ENCODE results near the gene ZCCHC9. TPM values are rescaled to one million over a fixed set of nuclear protein-coding genes. Genes with fewer than 3 reads are reported as not detected.

The ZCCHC9 gene
- total RNA-seq, 1 donor from 2014 or later: 17.5 TPM

DNA sequence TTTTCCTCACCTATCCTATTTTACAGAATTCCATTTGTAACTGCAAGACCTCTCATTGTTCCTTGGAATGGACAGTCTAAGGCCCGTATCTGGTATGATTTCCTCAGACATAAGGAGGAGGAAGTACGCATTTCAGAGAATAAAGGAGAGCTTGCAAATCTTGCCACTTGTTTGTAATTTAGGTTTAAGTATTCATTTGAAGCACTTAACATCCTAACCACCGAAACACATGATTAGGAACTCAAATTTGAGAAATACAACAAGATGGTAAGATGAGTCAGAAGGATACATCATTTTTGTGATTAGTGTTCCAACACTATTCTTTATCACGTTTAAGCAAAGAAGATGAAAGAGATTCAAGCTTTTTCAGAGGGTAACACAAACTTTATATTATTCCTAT is 3.9 kb upstream of the ZCCHC9 start:
- DNase-seq (ENCODE audit: low spot score): no peak
- TF ChIP-seq, protein P1, sequence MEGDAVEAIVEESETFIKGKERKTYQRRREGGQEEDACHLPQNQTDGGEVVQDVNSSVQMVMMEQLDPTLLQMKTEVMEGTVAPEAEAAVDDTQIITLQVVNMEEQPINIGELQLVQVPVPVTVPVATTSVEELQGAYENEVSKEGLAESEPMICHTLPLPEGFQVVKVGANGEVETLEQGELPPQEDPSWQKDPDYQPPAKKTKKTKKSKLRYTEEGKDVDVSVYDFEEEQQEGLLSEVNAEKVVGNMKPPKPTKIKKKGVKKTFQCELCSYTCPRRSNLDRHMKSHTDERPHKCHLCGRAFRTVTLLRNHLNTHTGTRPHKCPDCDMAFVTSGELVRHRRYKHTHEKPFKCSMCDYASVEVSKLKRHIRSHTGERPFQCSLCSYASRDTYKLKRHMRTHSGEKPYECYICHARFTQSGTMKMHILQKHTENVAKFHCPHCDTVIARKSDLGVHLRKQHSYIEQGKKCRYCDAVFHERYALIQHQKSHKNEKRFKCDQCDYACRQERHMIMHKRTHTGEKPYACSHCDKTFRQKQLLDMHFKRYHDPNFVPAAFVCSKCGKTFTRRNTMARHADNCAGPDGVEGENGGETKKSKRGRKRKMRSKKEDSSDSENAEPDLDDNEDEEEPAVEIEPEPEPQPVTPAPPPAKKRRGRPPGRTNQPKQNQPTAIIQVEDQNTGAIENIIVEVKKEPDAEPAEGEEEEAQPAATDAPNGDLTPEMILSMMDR (IDR thresholded peaks at IDR 0.05): no peak
- H3K9me3 Mint-ChIP-seq (ENCODE audit: low read depth): peaks cover 13% of the 10 kb centered on the region
- H3K27me3 Mint-ChIP-seq (ENCODE audit: low read depth): no peaks in the 10 kb centered on the region
- peaks cover 8% of the 10 kb centered on the region for H3K36me3 Mint-ChIP-seq (ENCODE audit: low read depth)
- no peak overlapping the region for H3K4me3 Mint-ChIP-seq (ENCODE audit: unreplicated experiment)
- no peak overlapping the region for H3K27ac Mint-ChIP-seq (ENCODE audit: unreplicated experiment)
- peaks cover 27% of the 10 kb centered on the region for H3K4me1 Mint-ChIP-seq (ENCODE audit: low read depth)

DNA sequence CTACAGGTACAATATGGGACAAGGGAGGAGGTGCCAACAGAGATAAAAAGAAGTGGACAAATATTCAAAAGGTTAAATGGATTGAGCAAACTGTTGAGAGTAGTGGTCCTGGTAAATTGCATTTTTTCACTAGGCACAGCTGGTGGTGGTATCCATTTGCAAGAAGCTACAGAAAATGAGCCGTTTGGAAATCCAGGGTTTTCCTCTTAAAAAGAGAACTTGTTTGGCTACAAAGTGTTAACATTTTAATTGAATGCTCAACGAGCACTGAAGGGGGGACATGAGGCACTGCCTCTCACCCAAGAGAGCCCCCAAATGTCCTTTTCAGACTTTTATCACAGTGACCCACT is 491 bp upstream of the ZCCHC9 start:
- no peaks in the 10 kb centered on the region for H3K9me3 Mint-ChIP-seq (ENCODE audit: low read depth)

DNA sequence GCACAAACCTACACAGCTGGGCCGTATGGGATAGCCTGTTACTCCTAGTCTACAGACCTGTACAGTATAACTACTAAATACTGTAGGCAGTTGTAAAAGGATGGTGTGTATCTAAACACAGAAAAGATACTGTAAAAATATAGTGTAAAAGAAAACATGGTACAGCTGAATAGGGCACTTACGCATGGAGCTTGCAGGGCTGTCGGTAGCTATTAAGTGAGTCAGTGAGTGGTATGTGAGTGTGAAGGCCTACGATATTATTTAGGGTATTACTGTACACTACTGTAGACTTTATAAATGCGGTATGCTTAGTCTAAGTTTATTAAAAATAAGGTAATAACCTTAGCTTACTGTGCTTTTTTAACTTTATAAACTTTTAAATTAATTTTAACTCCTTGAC is 1.2 kb downstream of the ZCCHC9 start:
- Mint-ChIP-seq H3K4me1 (ENCODE audit: low read depth) (peaks cover 38% of the 10 kb centered on the region), H3K27ac (ENCODE audit: unreplicated experiment) (peak overlapping the region; percentile 99), H3K36me3 (ENCODE audit: low read depth) (peaks cover 5% of the 10 kb centered on the region), H3K4me3 (ENCODE audit: unreplicated experiment) (peak overlapping the region; percentile 97), H3K27me3 (ENCODE audit: low read depth) (no peaks in the 10 kb centered on the region), H3K9me3 (ENCODE audit: low read depth) (no peaks in the 10 kb centered on the region)
- no peak for DNase-seq (ENCODE audit: low spot score)
- TF ChIP-seq, protein P1 (IDR thresholded peaks at IDR 0.05): no peak

More for the DNA sequence above, 491 bp upstream of the ZCCHC9 start:
- TF ChIP-seq, protein P1 (IDR thresholded peaks at IDR 0.05): no peak
- DNase-seq (ENCODE audit: low spot score): no peak
- no peaks in the 10 kb centered on the region for H3K27me3 Mint-ChIP-seq (ENCODE audit: low read depth)
- peaks cover 5% of the 10 kb centered on the region for H3K36me3 Mint-ChIP-seq (ENCODE audit: low read depth)
- H3K4me1 Mint-ChIP-seq (ENCODE audit: low read depth): peaks cover 38% of the 10 kb centered on the region
- H3K27ac Mint-ChIP-seq (ENCODE audit: unreplicated experiment): peak overlapping the region; percentile 99
- H3K4me3 Mint-ChIP-seq (ENCODE audit: unreplicated experiment): peak overlapping the region; percentile 97

DNA sequence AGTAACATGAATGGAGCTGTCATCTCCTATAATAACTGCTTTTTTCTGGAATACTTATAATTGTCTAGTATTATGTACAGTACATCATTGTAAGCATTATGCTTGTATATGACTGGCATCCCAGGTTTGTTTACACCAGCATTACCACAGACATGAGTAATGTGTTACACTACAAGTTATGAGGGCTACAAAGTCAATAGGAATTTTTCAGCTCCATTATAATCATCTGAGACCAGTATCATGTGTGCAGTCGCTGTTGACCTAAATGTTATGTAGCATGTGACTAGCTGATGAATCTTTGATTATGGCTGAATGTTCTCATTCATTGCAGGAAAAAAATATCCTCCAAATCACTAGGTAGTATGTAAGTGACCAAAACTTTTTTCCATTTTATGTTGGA is 2.2 kb downstream of the ZCCHC9 start:
- Mint-ChIP-seq H3K4me1 (ENCODE audit: low read depth) (peaks cover 37% of the 10 kb centered on the region), H3K9me3 (ENCODE audit: low read depth) (no peaks in the 10 kb centered on the region), H3K4me3 (ENCODE audit: unreplicated experiment) (peak overlapping the region; percentile 19), H3K27me3 (ENCODE audit: low read depth) (no peaks in the 10 kb centered on the region), H3K27ac (ENCODE audit: unreplicated experiment) (no peak overlapping the region), H3K36me3 (ENCODE audit: low read depth) (peaks cover 5% of the 10 kb centered on the region)
- no peak for DNase-seq (ENCODE audit: low spot score)
- TF ChIP-seq, protein P1 (IDR thresholded peaks at IDR 0.05): no peak

DNA sequence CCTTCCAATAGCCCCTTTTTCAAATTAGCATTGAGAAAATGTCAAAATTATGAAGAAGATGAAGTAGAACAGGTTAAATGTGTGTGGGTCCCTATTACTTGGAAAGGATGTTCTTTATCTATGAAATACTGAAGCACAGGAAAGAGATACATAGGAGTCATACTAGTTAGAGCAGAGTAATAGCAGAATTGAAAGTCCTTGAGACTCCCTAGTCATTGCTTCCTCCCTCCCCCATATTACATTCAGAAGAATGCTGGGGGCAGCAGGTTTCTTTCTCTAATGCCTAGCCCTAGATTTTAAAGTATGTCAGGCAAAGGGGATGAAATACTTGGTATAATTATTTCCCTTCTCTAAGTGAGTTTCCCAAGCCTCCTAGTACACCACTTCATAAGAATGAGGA is 4.4 kb downstream of the ZCCHC9 start:
- H3K4me1 Mint-ChIP-seq (ENCODE audit: low read depth): peaks cover 18% of the 10 kb centered on the region
- no peak overlapping the region for H3K27ac Mint-ChIP-seq (ENCODE audit: unreplicated experiment)
- H3K4me3 Mint-ChIP-seq (ENCODE audit: unreplicated experiment): no peak overlapping the region

More for the DNA sequence above, 4.4 kb downstream of the ZCCHC9 start:
- Mint-ChIP-seq H3K27me3 (ENCODE audit: low read depth) (no peaks in the 10 kb centered on the region), H3K9me3 (ENCODE audit: low read depth) (no peaks in the 10 kb centered on the region), H3K36me3 (ENCODE audit: low read depth) (peaks cover 11% of the 10 kb centered on the region)
- TF ChIP-seq, protein P1 (IDR thresholded peaks at IDR 0.05): no peak
- DNase-seq (ENCODE audit: low spot score): no peak
